SK-N-SH treated with all-trans-retinoic acid at 6 μM for 48 hours (cell line): ENCODE data around the gene SBF2.

Experiments
- ARNTL ChIP-seq: fragments of 450-650 bp; formaldehyde crosslinking; IDR thresholded peaks from 2 replicates; pipeline ENCODE4 v1.5.0; 2020; ENCODE audit warnings: low read depth, mild to moderate bottlenecking, moderate library complexity, borderline replicate concordance
- OSR1 ChIP-seq: fragments of 250-450 bp; sonication (Bioruptor Pico); IDR thresholded peaks from 2 replicates; pipeline ENCODE4 v1.8.0; 2022; ENCODE audit warnings: moderate library complexity, mild to moderate bottlenecking, inconsistent platforms
- RARB ChIP-seq: fragments of 250-450 bp; sonication (Bioruptor Pico); IDR thresholded peaks from 2 replicates; pipeline ENCODE4 v1.8.0; 2021; ENCODE audit warnings: mild to moderate bottlenecking, moderate library complexity
- ZFP3 ChIP-seq: fragments of 250-450 bp; sonication (Bioruptor Pico); IDR thresholded peaks from 2 replicates; pipeline ENCODE4 v1.5.0; 2020; ENCODE audit warnings: mild to moderate bottlenecking, moderate library complexity
- ZFP30 ChIP-seq: fragments of 450-650 bp; formaldehyde crosslinking; IDR thresholded peaks from 2 replicates; pipeline ENCODE4 v1.5.0; 2022; ENCODE audit warnings: mild to moderate bottlenecking, moderate library complexity
- ZNF565 ChIP-seq: fragments of 450-650 bp; formaldehyde crosslinking; conservative IDR thresholded peaks from 2 replicates; pipeline ENCODE4 v1.5.0; 2020; ENCODE audit warnings: low read depth, mild to moderate bottlenecking, moderate library complexity
- ZNF70 ChIP-seq: fragments of 450-650 bp; formaldehyde crosslinking; IDR thresholded peaks from 2 replicates; pipeline ENCODE4 v1.5.0; 2020; ENCODE audit warnings: mild to moderate bottlenecking, moderate library complexity
- ZNF8 ChIP-seq: fragments of 450-650 bp; formaldehyde crosslinking; IDR thresholded peaks from 2 replicates; pipeline ENCODE4 v1.5.0; 2020; ENCODE audit warnings: mild to moderate bottlenecking, moderate library complexity
- TF ChIP-seq, protein P1 (sequence below): fragments of 250-450 bp; sonication (Bioruptor Pico); IDR thresholded peaks from 2 replicates; pipeline ENCODE4 v1.5.1; 2020; ENCODE audit warnings: low read depth, mild to moderate bottlenecking, moderate library complexity
- TF ChIP-seq, protein P2 (sequence below): fragments of 250-450 bp; sonication (Bioruptor Pico); IDR thresholded peaks from 2 replicates; pipeline ENCODE4 v1.8.0; 2020; ENCODE audit warnings: mild to moderate bottlenecking, moderate library complexity, borderline replicate concordance
- TF ChIP-seq, protein P3 (sequence below): fragments of 250-450 bp; sonication (Bioruptor Pico); IDR thresholded peaks from 2 replicates; pipeline ENCODE4 v1.5.0; 2020; ENCODE audit warnings: mild to moderate bottlenecking, moderate library complexity

GRCh38 chr11:9884601-9885000 lies 409.4 kb downstream of the SBF2 start:
- TF ChIP-seq, protein P1, sequence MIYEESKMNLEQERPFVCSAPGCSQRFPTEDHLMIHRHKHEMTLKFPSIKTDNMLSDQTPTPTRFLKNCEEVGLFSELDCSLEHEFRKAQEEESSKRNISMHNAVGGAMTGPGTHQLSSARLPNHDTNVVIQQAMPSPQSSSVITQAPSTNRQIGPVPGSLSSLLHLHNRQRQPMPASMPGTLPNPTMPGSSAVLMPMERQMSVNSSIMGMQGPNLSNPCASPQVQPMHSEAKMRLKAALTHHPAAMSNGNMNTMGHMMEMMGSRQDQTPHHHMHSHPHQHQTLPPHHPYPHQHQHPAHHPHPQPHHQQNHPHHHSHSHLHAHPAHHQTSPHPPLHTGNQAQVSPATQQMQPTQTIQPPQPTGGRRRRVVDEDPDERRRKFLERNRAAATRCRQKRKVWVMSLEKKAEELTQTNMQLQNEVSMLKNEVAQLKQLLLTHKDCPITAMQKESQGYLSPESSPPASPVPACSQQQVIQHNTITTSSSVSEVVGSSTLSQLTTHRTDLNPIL (CRISPR knock-in tag), result no peak
- TF ChIP-seq RARB (CRISPR knock-in tag) (no peak), ZFP30 (no peak), OSR1 (CRISPR knock-in tag) (no peak), ARNTL (no peak), ZFP3 (CRISPR knock-in tag) (no peak), ZNF70 (CRISPR knock-in tag) (no peak), ZNF8 (no peak), ZNF565 (CRISPR knock-in tag) (no peak)
- TF ChIP-seq, protein P2, sequence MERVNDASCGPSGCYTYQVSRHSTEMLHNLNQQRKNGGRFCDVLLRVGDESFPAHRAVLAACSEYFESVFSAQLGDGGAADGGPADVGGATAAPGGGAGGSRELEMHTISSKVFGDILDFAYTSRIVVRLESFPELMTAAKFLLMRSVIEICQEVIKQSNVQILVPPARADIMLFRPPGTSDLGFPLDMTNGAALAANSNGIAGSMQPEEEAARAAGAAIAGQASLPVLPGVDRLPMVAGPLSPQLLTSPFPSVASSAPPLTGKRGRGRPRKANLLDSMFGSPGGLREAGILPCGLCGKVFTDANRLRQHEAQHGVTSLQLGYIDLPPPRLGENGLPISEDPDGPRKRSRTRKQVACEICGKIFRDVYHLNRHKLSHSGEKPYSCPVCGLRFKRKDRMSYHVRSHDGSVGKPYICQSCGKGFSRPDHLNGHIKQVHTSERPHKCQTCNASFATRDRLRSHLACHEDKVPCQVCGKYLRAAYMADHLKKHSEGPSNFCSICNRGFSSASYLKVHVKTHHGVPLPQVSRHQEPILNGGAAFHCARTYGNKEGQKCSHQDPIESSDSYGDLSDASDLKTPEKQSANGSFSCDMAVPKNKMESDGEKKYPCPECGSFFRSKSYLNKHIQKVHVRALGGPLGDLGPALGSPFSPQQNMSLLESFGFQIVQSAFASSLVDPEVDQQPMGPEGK (CRISPR knock-in tag), result no peak
- TF ChIP-seq, protein P3, sequence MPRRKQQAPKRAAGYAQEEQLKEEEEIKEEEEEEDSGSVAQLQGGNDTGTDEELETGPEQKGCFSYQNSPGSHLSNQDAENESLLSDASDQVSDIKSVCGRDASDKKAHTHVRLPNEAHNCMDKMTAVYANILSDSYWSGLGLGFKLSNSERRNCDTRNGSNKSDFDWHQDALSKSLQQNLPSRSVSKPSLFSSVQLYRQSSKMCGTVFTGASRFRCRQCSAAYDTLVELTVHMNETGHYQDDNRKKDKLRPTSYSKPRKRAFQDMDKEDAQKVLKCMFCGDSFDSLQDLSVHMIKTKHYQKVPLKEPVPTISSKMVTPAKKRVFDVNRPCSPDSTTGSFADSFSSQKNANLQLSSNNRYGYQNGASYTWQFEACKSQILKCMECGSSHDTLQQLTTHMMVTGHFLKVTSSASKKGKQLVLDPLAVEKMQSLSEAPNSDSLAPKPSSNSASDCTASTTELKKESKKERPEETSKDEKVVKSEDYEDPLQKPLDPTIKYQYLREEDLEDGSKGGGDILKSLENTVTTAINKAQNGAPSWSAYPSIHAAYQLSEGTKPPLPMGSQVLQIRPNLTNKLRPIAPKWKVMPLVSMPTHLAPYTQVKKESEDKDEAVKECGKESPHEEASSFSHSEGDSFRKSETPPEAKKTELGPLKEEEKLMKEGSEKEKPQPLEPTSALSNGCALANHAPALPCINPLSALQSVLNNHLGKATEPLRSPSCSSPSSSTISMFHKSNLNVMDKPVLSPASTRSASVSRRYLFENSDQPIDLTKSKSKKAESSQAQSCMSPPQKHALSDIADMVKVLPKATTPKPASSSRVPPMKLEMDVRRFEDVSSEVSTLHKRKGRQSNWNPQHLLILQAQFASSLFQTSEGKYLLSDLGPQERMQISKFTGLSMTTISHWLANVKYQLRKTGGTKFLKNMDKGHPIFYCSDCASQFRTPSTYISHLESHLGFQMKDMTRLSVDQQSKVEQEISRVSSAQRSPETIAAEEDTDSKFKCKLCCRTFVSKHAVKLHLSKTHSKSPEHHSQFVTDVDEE, result no peak
